Measurements from ENCODE around the gene WDR54.
A peak's percentile ranks its signal among the peaks of the same experiment; 100 is the strongest.
"Not testable (repeated sequence)": the region's sequence is repeated elsewhere in the genome, so short reads cannot be mapped to it uniquely, and the experiment has no call there.

WDR54 gene

GRCh38 chr2:74436111-74436805, 14.7 kb downstream of the WDR54 start:
- DNase-seq: no peak

GRCh38 chr2:74436848-74437695, 15.5 kb downstream of the WDR54 start:
- DNase-seq: no peak

DNA sequence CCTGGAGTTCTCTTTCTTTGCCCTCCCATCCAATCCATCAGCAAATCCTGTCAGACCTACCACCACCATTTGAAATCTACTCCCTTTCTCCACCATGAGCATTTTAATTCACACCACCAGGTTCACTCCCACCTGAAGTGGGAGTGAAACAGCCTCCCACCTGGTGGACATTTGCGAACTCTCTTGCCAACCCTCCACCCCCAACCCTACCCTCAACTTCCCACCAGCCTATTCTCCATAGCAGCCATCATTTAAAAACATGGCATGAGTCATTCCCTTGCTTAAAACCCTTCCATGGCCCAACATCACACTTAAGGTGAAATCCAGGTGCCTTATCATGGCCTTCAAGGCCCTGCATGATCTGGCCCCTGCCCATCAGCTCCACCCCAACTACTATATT, 16.7 kb downstream of the WDR54 start:
- DNase-seq: no peak

GRCh38 chr2:74439373-74439772, 17.8 kb downstream of the WDR54 start:
- no peak for DNase-seq

GRCh38 chr2:74439803-74440377, 18.4 kb downstream of the WDR54 start:
- no peak for DNase-seq

DNA sequence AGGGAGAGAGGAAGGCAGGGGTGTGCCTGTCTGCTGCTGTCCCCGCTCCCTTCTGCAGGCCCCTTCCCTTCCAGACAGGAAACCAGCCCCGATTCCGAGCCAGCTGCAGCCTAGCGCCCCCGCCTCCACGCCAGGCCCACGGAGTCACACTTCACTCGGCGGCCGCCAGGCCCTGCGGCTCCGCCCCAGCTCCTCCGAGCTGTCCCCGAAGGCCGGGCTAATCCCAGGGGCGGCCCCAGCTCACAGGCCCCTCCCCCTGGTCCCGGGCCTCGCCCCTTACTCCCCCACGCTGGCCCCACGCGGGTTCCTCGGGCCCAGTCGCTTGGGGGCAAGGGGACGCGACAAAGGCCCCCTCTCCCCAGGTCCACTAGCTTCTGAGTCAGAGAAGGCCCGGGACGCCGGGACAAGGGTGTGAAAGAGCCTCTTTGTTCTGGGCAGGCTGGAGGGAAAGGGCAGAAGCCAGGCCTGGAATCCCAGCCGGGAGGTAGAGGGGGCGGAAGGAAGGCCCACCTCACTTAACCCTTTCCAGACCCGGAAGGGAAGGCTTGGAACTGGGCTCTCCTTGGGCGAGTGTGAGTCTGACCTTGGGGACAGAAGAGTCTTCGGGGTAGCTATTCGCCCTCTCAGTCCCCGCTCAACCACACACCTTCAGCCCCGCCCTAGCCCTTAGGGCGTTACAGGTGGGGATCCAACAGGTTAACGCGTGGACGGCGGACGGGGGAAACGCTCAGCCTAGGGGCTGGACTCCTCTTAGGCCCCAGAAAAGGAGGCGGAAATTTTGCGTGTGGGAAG, 19.0 kb downstream of the WDR54 start:
- no peak for DNase-seq

- DNase-seq: peak; percentile 48
Measured at GRCh38 chr2:74441170-74441689, 19.7 kb downstream of the WDR54 start.

GRCh38 chr2:74441690-74442482, 20.4 kb downstream of the WDR54 start, which contains the start of gene RTKN:
Gene RTKN, minus strand, starts transcription at chr2:74441937. Its CDS starts 121 bp downstream, at chr2:74441816.
- DNase-seq: no peak

DNA sequence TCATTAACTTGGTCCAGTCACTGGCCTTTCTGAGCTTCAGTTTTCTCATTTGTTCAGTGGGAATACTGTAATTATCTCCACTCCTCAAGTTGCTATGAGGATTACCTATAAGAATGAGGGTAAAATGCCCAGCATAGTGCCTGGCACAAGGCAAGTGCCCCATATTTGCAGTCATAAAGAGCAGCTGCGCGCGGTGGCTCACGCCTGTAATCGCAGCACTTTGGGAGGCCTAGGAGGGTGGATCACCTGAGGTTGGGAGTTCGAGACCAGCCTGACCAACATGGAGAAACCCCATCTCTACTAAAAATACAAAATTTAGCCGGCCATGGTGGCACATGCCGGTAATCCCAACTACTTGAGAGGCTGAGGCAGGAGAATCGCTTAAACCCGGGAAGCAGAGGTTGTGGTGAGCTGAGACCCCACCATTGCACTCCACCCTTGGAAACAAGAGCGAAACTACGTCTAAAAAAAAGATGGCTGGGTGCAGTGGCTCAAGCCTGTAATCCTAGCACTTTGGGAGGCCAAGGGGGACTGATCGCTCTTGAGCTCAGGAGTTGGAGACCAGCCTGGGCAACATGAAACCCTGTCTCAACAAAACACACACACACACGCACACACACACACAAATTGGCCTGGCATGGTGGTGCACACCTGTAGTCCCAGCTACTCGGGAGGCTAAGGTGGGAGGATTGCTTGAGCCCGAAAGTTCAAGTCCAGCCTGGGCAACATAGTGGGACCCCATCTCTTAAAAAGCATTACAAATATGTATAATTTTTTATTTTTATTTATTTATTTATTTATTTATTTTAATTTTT, 21.2 kb downstream of the WDR54 start:
- not testable (repeated sequence) for DNase-seq

DNA sequence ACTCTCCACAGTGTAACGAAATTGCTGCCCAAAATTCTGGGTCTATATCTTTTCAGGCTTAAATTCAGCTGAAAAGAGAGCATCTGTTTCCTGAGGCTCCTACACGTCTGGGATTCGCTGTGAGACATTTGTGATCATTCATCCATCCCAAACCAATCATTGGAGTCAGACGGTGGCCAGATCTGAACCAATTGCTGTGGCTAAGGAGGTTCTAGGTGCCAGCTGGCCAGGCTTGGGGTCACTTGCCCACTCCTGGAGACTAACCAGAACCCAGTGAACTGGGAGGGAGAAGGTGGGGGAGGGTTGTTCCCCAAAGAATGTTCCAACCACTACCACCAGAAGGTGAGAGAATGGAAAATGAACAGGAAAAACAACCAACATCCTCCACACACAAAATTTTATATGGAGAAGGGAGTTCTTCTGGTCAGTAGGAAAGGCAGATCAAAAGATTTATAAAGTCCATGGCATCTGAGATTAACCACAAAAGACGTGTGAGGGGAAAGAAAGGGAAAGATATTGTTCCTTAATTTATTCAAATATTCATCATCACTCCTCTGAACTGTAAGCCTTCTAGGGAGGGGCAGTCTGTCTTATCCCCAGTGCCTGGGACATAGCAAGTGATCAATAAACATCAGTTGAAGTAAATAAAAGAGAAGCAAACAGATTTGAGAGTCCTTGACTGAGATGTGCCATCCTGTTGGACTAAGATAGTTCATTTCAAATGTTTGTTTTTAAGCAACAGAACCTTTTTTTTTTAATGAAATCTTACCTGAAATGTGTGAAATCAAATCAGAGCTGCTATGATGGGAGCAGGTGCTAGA, 23.2 kb downstream of the WDR54 start:
- DNase-seq: no peak

GRCh38 chr2:74447230-74447999, 25.9 kb downstream of the WDR54 start:
- DNase-seq: no peak

GRCh38 chr2:74448771-74449170, 27.2 kb downstream of the WDR54 start:
- no peak for DNase-seq

DNA sequence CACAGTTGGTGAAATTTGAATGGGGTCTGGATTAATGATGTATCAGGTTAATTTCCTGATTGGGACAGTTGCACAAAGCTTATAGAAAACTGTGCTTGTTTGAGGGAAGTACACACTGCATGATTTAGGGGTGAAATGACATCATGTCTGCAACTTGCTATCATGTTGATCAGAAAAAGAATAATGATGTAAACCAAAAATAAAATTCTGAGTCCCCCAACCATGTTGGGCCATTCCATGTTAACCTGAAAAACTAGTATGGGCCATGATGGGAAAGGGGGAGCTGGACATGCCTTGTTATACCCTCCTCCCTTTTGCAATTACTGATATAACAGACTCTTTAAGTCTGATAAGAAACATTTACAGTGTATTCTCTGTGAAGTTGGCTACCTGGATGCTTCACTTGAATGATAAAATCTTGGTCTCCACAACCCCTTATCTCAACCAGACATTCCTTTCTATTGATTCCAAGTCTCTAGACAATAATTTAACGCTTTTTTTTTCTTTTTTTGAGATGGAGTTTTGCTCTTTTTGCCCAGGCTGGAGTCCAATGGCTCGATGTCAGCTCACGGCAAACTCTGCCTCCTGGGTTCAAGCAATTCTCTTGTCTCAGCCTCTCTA, 29.1 kb downstream of the WDR54 start:
- no peak for DNase-seq

GRCh38 chr2:74454654-74455511, 33.4 kb downstream of the WDR54 start, which contains the start of gene INO80B:
Gene INO80B, plus strand, starts transcription at chr2:74455087. Its CDS starts 30 bp downstream, at chr2:74455117.
- DNase-seq: peak; percentile 97

- DNase-seq: no peak
Measured at GRCh38 chr2:74457129-74457548, 35.6 kb downstream of the WDR54 start.

- peak; percentile 70 for DNase-seq
Measured at GRCh38 chr2:74457549-74458131, 36.1 kb downstream of the WDR54 start.

All from activated CD4-positive, CD25-positive, alpha-beta regulatory T cell treated with anti-CD3 and anti-CD28 coated beads, Interleukin-2, amount 50 U/mL, for 72 hours (primary cell).